HepG2 (cell line): ENCODE measurements around the gene CCDC106. TPM values are rescaled to one million over a fixed set of nuclear protein-coding genes. Genes with fewer than 3 reads are reported as not detected.

Experiments used
- BCL6 ChIP-seq: IDR thresholded peaks from 2 replicates; pipeline ENCODE4 v1.6.1; 2016; ENCODE audit warnings: missing genetic modification reagents, missing compliant biosample characterization
- CBFB ChIP-seq: sonication (generic); formaldehyde crosslinking; IDR thresholded peaks from 2 replicates; pipeline ENCODE4 v1.4.0; 2020; ENCODE audit warnings: missing genetic modification reagents
- EP300 ChIP-seq, 3 experiments: sonication (generic) in 1 of 3; formaldehyde crosslinking in 1 of 3; IDR thresholded peaks; 2 replicates each; pipeline versions ENCODE4 v1.5.1 to v1.6.1; 2011 to 2020; ENCODE audit warnings: low read depth in 2 of 3, low read length in 2 of 3, borderline replicate concordance in 1 of 3, improper control_type of control experiment in 1 of 3, mild to moderate bottlenecking in 1 of 3, missing genetic modification reagents in 1 of 3, moderate library complexity in 1 of 3
- FOSL1 ChIP-seq: sonication (generic); formaldehyde crosslinking; IDR thresholded peaks from 2 replicates; pipeline ENCODE4 v1.9.0; 2021; ENCODE audit warnings: missing genetic modification reagents, borderline replicate concordance
- GATA4 ChIP-seq: sonication (generic); IDR thresholded peaks from 2 replicates; pipeline ENCODE4 v1.6.1; 2016; ENCODE audit warnings: antibody characterized with exemption, low read depth, borderline replicate concordance
- GLI4 ChIP-seq: sonication (generic); formaldehyde crosslinking; IDR thresholded peaks from 2 replicates; pipeline ENCODE4 v1.5.1; 2020; ENCODE audit warnings: missing genetic modification reagents, mild to moderate bottlenecking, moderate library complexity, borderline replicate concordance
- MAX ChIP-seq: IDR thresholded peaks from 2 replicates; pipeline ENCODE4 v1.6.1; 2012; ENCODE audit warnings: inconsistent platforms
- MZF1 ChIP-seq: sonication (generic); formaldehyde crosslinking; IDR thresholded peaks from 2 replicates; pipeline ENCODE4 v1.8.1; 2023; ENCODE audit warnings: mild to moderate bottlenecking, missing genetic modification reagents, borderline replicate concordance
- RAD51 ChIP-seq: fragments of 450-650 bp; IDR thresholded peaks from 2 replicates; pipeline ENCODE4 v1.6.1; 2016; ENCODE audit warnings: borderline replicate concordance
- SP5 ChIP-seq: IDR thresholded peaks from 2 replicates; pipeline ENCODE4 v1.6.1; 2016; ENCODE audit warnings: low read depth, borderline replicate concordance
- STAG1 ChIP-seq: sonication (generic); formaldehyde crosslinking; IDR thresholded peaks from 2 replicates; pipeline ENCODE4 v1.4.0; 2020; ENCODE audit warnings: missing genetic modification reagents
- TEAD3 ChIP-seq: optimal IDR thresholded peaks from 2 replicates; pipeline ENCODE3; 2016; ENCODE audit warnings: borderline replicate concordance
- TRIM24 ChIP-seq: sonication (generic); formaldehyde crosslinking; IDR thresholded peaks from 2 replicates; pipeline ENCODE4 v1.8.0; 2022; ENCODE audit warnings: mild to moderate bottlenecking, missing genetic modification reagents
- TSC22D2 ChIP-seq: sonication (generic); formaldehyde crosslinking; IDR thresholded peaks from 2 replicates; pipeline ENCODE4 v1.5.1; 2020; ENCODE audit warnings: missing genetic modification reagents, mild to moderate bottlenecking, borderline replicate concordance
- ZFX ChIP-seq: sonication (generic); formaldehyde crosslinking; IDR thresholded peaks from 2 replicates; pipeline ENCODE4 v1.4.0; 2020; ENCODE audit warnings: mild to moderate bottlenecking, low read depth, missing genetic modification reagents, moderate library complexity
- ZFYVE20 ChIP-seq: sonication (generic); formaldehyde crosslinking; IDR thresholded peaks from 2 replicates; pipeline ENCODE4 v1.8.0; 2023; ENCODE audit warnings: low read depth, mild to moderate bottlenecking, moderate library complexity, missing genetic modification reagents, borderline replicate concordance
- ZNF143 ChIP-seq: sonication (generic); formaldehyde crosslinking; IDR thresholded peaks from 2 replicates; pipeline ENCODE4 v1.4.0; 2020; ENCODE audit warnings: missing genetic modification reagents
- ZNF260 ChIP-seq: sonication (generic); formaldehyde crosslinking; IDR thresholded peaks from 2 replicates; pipeline ENCODE4 v1.4.0; 2020; ENCODE audit warnings: missing genetic modification reagents, low read depth, mild to moderate bottlenecking, borderline replicate concordance
- ZNF614 ChIP-seq: IDR thresholded peaks from 2 replicates; pipeline ENCODE4 v1.6.1; 2018; ENCODE audit warnings: missing biosample characterization, missing genetic modification reagents, inconsistent platforms, borderline replicate concordance
- ZNF644 ChIP-seq: IDR thresholded peaks from 2 replicates; pipeline ENCODE4 v1.6.1; 2016; ENCODE audit warnings: low read depth
- ZNF670 ChIP-seq: sonication (generic); formaldehyde crosslinking; IDR thresholded peaks from 2 replicates; pipeline ENCODE4 v1.8.0; 2022; ENCODE audit warnings: mild to moderate bottlenecking, missing genetic modification reagents, borderline replicate concordance
- ZNF724P ChIP-seq: sonication (generic); formaldehyde crosslinking; IDR thresholded peaks from 2 replicates; pipeline ENCODE4 v1.8.0; 2022; ENCODE audit warnings: missing genetic modification reagents, borderline replicate concordance
- polyA plus RNA-seq, 8 experiments: library from polyadenylated mRNA; depleted of rRNA in 3 of 8; stranded (reverse) in 7 of 8; unstranded in 1 of 8; fragments of >200 nt; fragmentation: Illumina TruSeq in 4 of 8; extraction: Trizol in 4 of 8; gene quantifications; 2 replicates each; pipeline versions ENCODE4 v1.2.1 to v1.2.3, GENCODE V29; 2011 to 2016; ENCODE audit warnings: low read depth in 4 of 8, missing spikeins in 1 of 8, mixed read lengths in 1 of 8; ENCODE audit not compliant: insufficient read depth in 1 of 8
- total RNA-seq, 5 experiments: library from RNA; depleted of rRNA; stranded (reverse); fragments of >200 nt; fragmentation: Illumina TruSeq; extraction: Trizol; gene quantifications; 2 replicates each; pipeline ENCODE4 v1.2.3, GENCODE V29; 2016; ENCODE audit warnings: low read depth in 1 of 5
- TF ChIP-seq, protein P1 (sequence below): sonication (generic); formaldehyde crosslinking; IDR thresholded peaks from 2 replicates; pipeline ENCODE4 v1.5.0; 2020; ENCODE audit warnings: mild to moderate bottlenecking, missing genetic modification reagents
- TF ChIP-seq, protein P2 (sequence below): sonication (generic); formaldehyde crosslinking; IDR thresholded peaks from 2 replicates; pipeline ENCODE4 v1.4.0; 2020; ENCODE audit warnings: mild to moderate bottlenecking, missing genetic modification reagents
- TF ChIP-seq, protein P3 (sequence below): sonication (generic); formaldehyde crosslinking; IDR thresholded peaks from 2 replicates; pipeline ENCODE4 v1.8.1; 2023; ENCODE audit warnings: mild to moderate bottlenecking, missing genetic modification reagents

The CCDC106 gene
- total and polyA plus RNA-seq, 2 of the 13 experiments (the other 11 are each of a cell fraction or from before 2014, with no cell fraction given) = 4.7 to 8.8 TPM

DNA sequence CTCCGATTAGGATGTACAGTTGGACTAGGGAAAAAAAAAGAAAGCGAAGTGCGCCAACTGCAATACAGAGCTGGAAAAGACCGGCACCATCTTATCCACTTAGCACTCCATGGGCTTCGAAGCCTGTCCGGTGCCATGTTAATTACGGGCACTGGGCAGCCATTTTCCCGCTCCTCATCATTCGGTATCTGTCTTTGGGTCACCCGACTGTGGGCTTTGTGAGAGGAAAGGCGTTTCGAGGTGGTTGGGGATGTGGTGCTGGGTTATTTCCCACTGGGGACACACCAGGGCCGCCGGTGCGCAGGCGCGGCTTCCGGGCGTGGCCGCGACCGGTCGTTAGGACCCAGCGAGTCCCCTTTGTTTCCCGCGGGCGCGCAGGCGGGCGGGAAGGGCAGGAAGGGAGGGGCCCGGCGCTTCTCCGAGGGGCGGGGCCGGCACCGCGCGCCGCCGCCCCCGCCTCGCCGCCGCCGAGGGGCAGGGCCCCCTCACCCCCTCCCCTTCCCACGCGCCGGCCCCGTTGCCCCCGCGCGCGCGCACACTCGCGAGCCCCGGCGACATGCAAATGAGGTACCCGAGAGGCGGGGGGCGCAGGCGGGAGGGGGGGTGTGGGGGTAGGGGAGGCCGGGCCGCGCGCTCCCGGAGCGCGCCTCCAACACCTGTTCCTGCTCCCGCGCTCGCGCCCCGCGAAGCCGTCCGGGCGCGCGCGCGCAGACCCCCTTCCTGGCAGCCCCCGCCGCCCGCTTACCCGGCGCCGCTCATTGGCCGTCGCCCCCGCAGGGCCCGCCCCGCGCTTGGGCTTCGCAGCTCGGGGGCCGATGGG lies 48.0 kb upstream of the CCDC106 start, which contains the start of gene ZNF524 (continued):
- TF ChIP-seq, protein P1, sequence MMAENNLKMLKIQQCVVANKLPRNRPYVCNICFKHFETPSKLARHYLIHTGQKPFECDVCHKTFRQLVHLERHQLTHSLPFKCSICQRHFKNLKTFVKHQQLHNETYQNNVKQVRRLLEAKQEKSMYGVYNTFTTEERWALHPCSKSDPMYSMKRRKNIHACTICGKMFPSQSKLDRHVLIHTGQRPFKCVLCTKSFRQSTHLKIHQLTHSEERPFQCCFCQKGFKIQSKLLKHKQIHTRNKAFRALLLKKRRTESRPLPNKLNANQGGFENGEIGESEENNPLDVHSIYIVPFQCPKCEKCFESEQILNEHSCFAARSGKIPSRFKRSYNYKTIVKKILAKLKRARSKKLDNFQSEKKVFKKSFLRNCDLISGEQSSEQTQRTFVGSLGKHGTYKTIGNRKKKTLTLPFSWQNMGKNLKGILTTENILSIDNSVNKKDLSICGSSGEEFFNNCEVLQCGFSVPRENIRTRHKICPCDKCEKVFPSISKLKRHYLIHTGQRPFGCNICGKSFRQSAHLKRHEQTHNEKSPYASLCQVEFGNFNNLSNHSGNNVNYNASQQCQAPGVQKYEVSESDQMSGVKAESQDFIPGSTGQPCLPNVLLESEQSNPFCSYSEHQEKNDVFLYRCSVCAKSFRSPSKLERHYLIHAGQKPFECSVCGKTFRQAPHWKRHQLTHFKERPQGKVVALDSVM (CRISPR knock-in tag) = no peak
- TF ChIP-seq GATA4 (no peak), STAG1 (CRISPR knock-in tag) (no peak), SP5 (no peak), RAD51 (no peak), ZNF724P (CRISPR knock-in tag) (no peak), CBFB (CRISPR knock-in tag) (peak; percentile 69; the same call in 1 of the 2 replicates), ZNF644 (CRISPR knock-in tag) (no peak), GLI4 (CRISPR knock-in tag) (no peak), ZFYVE20 (CRISPR knock-in tag) (no peak), FOSL1 (CRISPR knock-in tag) (no peak), MAX (peak; percentile 73; the same call in 1 of the 2 replicates), MZF1 (CRISPR knock-in tag) (no peak), ZNF143 (CRISPR knock-in tag) (peak; percentile 56), BCL6 (CRISPR knock-in tag) (0 out of 2 replicates have a peak, but pooled peaks have one; percentile 8), ZNF670 (CRISPR knock-in tag) (0 out of 2 replicates have a peak, but pooled peaks have one; percentile 87), ZNF614 (CRISPR knock-in tag) (no peak), ZNF260 (CRISPR knock-in tag) (no peak), ZFX (0 out of 2 replicates have a peak, but pooled peaks have one; percentile 1), TEAD3 (CRISPR knock-in tag) (peak; percentile 11), TRIM24 (CRISPR knock-in tag) (no peak), EP300 (IDR thresholded peaks at IDR 0.05; ENCODE audit: low read depth in 2 of 2, low read length in 2 of 2) (no peak), EP300 (CRISPR knock-in tag; IDR thresholded peaks at IDR 0.05; ENCODE audit: borderline replicate concordance) (no peak), TSC22D2 (CRISPR knock-in tag) (0 out of 2 replicates have a peak, but pooled peaks have one; percentile 57)
- TF ChIP-seq, protein P2, sequence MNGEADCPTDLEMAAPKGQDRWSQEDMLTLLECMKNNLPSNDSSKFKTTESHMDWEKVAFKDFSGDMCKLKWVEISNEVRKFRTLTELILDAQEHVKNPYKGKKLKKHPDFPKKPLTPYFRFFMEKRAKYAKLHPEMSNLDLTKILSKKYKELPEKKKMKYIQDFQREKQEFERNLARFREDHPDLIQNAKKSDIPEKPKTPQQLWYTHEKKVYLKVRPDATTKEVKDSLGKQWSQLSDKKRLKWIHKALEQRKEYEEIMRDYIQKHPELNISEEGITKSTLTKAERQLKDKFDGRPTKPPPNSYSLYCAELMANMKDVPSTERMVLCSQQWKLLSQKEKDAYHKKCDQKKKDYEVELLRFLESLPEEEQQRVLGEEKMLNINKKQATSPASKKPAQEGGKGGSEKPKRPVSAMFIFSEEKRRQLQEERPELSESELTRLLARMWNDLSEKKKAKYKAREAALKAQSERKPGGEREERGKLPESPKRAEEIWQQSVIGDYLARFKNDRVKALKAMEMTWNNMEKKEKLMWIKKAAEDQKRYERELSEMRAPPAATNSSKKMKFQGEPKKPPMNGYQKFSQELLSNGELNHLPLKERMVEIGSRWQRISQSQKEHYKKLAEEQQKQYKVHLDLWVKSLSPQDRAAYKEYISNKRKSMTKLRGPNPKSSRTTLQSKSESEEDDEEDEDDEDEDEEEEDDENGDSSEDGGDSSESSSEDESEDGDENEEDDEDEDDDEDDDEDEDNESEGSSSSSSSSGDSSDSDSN = no peak; the same call in none of the 2 replicates
- TF ChIP-seq, protein P3, sequence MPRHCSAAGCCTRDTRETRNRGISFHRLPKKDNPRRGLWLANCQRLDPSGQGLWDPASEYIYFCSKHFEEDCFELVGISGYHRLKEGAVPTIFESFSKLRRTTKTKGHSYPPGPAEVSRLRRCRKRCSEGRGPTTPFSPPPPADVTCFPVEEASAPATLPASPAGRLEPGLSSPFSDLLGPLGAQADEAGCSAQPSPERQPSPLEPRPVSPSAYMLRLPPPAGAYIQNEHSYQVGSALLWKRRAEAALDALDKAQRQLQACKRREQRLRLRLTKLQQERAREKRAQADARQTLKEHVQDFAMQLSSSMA (CRISPR knock-in tag) = no peak
